GM19351 (cell line): Measurements from ENCODE around the gene LPAR1.

Source experiments
- ATAC-seq: cut with Tn5 transposase; IDR thresholded peaks from one replicate; pipeline ENCODE4 v1.9.1; 2021; ENCODE audit warnings: mild to moderate bottlenecking, moderate library complexity; ENCODE audit not compliant: unreplicated experiment

The LPAR1 gene

DNA sequence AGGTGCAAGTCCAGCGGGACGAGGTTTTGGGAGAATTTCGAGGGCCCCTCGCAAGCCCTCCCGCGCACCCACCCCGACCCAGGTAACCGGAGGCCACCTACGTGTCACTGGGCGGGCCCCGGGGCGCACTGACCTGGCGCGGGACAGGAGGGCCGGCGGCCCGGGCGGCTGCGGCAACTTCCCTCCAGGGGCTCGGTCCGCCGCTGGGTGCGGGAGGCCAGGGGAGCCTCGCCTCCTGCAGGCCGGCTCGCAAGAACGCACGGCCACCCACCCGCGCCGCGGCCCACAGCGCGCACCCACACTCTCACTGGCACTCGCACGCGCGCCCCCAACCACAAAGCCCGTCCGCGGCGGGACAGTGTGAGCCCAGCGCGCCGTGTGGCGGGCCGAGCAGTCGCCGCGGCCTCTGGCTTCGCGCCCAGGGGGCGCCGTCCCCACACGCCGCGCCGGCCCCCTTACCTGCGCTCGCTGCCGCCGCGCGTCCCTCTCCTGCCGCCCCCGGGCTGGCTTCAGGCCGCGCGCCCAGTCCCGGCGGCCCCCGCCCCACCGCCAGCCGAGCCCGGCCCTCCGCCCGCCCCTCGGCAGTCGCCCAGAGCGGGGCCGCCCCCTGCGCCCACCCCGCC is 451 bp downstream of the LPAR1 start:
- ATAC-seq: peak; percentile 68

DNA sequence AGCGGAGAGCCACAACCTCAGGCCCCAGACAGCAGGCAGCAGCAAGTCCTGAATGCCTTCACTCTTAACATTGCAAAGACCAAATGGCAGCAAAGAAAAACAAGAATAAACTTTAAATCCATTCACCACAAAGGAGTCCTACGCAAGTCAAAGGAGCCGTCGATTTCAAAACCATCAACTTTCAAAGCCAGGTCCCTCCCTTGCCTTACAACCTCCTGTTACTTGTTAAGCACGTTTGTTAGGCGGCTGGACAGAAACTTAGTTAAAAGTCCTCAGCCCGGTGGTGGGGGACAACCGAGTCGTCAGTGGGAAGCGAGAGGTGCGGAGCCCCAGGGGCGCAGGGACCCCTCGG is 938 bp downstream of the LPAR1 start:
- no peak for ATAC-seq

DNA sequence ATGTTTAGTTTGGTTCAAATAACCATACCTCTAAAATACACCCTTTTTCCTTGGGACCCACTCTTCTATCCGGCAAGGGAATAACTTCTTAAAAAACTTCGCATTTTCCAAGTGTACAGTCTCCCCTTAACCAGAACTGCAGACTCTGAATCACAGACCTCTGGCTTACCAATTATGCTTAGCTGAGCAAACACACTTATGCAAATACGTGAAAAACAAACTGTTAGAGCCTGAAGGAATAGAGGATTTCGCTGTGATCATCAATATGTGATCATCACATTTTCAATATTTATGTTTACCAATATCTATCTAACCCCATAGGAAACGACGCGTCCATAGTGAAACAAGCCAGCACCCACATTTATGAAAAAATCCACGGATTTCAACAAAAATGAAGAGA is 1.3 kb downstream of the LPAR1 start:
- ATAC-seq: no peak

DNA sequence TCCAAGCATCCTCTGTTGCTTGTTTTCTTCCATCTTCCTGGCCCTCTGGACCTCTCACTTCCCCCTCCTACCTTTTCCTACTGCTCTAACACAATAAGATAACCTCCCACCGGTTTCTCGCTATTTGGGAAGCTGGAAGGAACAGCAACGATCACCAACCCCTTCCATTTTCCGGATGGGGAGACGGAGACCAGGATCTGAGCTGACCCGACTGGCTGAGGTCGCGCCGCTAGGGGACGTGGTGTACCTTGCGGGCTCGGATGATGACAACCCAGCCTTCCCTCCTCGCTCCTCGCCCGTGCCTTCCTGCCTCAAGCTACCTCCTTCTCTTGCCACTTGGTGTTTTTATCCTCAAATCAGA is 1.9 kb downstream of the LPAR1 start:
- no peak for ATAC-seq

DNA sequence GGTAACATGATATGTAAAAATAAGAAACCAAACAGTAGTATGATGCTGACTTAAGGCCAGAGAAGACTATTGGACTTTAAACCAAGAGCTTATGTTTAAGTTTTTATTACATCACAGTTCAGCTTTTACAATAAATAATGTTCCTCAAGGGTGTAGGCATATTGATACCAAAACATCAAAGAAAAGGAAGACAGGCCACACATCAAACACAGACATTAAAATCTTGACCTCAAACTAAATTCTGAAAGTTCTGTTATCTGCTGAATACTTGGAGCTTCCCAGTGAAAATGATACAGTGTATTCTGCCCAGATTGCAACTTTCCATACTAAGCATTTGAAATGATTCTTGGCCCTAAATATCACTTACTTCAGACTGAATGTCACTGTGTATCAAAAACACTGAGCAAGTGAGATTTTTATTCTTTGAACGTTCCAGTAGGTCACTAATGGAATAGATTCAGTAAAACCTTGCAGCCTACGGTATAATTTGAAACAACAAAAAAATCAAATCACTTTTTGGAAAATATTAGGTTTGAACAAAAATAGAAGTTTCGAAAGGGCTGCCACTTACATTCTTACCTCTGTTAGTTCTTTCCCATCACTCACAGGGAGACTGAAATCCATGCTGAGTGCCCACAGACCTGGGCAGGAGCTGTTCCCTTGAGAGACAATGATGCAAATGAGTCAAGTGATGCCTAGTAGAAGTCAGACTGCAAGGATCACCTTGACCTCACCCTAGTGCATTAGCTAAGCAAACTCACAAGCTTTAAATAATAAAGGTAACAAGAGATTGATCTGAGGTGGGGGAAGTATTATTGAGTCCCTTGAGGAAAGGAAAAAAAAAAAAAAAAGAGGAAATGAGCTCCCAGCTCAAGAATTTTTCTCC is 2.5 kb downstream of the LPAR1 start:
- no peak for ATAC-seq

DNA sequence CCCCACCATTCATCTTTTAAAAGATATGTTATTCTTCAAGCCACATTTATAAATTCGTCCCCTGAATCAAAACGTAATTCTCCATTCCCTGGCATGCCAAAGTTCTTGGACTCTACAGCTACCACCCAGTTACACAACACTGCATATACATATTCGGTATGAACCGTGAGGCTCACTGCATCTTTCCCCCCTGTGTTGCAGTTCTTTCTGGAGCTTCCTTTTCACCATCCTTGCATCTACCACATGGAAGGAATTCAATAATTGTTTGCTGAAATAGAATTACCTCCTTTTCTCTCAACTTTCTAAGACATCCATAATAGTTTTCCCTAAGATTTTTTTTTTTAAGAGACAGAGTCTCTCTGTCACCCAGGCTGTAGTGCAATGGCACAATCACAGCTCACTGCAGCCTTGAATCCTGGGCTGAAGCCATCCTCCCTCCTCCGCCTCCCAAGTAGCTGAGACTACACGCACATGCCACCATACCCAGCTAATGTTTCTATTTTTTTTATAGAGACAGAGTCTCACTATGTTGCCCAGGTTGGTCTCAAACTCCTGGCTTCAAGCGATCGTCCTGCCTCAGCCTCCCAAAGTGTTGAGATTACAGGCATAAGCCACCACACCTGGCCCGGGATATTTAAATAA is 3.3 kb downstream of the LPAR1 start:
- no peak for ATAC-seq

DNA sequence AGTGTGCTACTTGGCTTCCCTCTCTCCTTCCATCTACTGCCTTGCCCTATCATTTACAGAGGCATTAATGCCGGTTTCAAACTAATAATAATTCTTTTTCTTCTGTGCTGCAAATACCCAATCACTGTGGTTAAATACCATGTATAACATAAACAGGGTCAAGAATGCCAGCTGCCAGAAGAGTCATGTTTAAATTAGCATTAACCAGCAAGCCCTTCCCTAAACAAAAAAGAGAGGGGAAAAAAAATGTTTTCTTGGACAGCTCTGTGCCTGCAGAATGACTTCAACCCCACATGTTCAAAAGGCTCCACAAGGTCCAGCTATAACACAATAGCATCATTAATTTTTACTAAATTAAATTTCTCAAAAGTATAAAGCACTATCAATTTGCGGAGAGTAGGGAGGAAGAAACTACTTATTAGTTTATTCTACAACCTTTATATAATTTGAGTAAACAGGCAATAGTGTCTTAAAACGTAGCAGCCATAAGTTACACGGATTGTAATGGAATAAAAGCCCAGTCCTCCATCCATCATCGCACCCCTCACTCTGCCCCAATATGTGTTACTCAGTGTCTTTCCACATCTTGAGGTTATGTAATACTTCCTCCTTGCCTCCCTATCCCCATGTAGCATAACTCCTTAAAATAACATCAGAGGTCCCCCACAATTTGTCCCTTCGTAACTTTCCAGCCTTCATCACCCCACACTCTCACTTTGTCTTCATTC is 3.9 kb downstream of the LPAR1 start:
- no peak for ATAC-seq

DNA sequence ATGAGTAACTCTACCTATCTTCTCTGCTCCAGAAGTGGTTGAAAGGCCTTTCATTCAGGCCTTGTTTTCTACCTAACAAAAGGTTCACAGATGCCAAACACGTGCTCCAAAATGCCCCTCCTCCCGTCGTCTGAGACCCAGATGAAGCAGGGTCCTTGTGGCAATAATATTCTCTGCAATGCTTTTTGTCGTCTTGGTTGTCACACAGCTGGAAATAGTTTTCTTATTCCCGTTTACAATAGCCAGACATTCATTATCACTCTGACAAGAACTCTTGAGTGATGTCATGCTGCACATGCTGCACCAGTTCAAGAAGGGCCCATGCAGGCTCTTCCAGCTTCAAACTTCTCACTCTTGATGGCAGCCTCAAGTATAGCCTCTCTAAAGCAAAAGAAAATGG is 7.8 kb downstream of the LPAR1 start:
- ATAC-seq: no peak

DNA sequence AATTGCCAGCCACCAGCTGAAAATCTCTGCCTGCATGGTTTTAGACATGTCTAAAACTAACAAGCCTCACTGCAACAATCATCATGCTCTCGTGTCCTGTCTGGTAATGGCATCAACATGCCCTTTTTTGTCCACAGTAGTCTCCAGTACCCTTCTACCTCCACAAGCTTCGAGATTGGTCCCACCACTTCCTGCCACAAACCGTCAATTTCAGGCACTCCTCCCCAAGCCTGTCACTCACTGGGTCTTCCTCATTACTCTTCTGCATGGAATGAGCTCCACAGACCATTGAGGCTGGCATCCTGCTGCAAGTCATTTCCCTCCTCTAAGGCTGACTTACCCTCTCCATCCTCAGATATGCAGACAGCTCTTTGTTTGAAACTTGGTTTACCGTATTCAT is 9.0 kb downstream of the LPAR1 start:
- ATAC-seq: no peak

DNA sequence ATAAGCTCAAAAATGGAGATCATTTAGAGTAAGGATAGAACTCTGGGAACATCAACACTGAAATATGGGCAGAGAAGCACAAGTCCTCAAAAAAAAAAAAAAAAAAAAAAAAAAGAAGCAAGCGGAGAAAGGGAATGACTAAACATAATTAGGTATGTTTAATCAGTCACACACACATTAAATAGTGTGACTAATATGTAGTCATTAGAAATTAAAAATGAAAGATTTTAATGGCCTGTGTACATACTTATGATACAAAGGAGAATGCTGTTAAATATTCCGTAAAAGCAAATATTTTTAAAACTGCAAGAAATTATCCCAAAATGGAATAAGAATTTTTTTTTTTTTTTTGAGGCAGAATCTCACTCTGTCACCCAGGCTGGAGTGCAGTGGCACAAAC is 10.5 kb downstream of the LPAR1 start:
- no peak for ATAC-seq

DNA sequence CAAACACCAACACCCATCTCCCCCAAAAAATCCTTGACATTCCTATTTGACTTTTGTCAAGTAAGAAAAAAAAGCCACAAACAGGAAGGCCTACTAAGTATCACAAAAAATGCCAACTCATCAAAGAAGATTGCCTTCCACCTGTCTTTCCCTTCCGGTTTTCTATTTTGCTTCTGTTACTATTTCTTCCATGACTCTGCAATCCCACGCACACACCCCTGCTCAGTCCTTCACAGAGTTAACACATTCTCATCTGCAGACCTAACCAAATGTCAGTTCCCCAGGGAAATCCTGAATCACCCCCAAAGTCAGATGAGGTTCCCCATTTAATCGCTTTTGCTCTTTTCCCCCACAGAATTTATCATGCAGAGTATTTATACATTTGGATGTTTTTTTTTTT is 15.1 kb downstream of the LPAR1 start:
- no peak for ATAC-seq

DNA sequence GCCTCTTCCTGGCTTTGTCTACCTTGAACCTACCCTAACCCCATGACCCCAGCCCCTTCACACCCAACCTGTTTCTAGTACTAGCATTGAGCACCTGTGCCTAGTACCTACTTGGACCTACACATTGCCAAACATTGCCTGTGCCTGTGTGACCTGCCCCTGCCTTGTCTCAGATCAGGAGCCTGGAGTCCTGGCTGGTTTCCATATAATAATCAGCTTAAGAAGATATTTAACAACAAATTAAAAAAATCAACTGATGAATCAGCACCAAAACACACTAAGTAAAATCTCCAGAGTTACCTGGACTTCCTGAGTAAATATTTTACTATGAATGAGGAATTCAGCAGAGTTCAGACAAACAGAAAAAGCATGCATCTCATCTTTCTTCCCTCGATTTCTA is 17.7 kb downstream of the LPAR1 start:
- ATAC-seq: no peak

DNA sequence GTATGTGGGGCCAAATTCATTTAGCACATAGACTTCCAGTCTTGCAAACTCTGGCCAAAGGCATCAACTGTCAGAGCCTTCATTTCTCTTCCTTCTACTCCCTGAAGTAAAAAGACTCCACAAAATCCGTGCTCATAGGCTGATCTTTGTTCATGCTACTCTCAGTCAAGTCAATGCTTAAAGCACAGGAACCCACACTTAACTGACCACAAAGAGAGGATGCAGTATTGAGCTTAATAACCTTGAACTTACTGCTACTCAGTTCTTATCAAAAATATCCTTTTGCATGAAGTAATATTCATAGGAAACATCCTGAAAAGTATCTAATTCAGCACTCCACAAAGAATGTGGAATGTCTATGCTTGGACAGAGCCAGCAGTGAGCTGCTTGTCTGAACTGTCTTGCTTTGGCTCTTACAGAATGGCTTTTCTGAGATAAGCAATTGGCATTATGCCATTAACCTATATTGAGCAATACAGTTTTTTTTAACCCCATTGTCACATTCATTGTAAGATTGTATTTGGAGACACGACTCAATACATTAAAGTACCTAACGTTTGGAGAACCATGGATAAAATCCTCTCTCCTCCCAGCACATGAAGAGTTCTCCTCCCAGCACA is 21.7 kb downstream of the LPAR1 start:
- no peak for ATAC-seq

DNA sequence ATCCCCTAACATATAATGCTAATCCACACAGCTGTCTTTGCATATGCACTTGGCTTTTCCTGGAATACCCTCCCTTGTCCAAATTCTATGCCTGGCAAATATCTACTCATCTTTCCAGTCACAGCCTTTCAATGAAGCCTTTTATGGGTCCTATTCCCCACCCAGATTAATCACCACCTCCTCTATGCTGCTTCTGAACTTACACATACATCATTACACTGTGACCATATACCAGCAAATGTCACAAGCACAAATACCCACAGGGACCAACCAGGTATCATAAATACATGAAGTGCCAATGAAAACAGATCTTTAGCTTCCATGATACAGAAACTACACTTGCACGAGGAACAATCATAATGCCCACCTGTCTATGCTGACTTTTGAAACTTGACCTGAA is 22.3 kb downstream of the LPAR1 start:
- no peak for ATAC-seq

DNA sequence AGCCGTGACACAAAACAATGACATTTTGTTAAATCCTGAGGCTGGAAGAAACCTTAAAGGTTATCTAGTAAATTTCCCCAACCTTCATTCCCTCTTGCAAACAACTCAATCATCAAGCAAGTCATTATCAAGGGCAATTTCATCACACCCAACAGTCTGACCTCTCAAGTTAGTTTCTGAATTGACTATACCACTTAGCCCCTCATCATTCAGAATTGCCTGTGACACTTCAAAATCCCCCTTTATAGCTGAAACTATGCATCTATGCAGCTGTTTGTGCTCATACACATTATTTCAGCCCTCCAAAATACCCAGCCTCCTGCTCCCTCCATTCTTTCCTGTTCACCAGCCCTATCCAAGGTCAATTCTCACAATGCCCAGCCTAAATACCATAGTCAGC is 24.6 kb downstream of the LPAR1 start:
- no peak for ATAC-seq

DNA sequence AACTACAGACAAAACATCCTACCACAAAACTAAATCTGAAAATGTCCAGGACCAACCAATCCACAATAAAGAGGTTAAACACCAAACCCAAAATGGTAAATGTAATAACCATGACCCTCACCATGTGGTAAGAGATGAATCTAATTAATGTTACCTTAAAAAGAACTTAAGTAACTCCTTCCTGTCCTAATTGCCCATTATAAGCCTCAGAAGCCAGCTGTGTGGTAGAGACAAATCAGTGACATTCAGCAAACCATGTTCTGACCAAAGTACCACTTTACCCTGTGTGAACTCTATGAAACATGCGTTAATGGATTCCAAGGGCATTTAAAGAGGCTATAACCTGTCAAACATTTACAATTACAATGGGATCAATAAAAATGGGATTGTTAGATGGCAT is 25.0 kb downstream of the LPAR1 start:
- no peak for ATAC-seq

DNA sequence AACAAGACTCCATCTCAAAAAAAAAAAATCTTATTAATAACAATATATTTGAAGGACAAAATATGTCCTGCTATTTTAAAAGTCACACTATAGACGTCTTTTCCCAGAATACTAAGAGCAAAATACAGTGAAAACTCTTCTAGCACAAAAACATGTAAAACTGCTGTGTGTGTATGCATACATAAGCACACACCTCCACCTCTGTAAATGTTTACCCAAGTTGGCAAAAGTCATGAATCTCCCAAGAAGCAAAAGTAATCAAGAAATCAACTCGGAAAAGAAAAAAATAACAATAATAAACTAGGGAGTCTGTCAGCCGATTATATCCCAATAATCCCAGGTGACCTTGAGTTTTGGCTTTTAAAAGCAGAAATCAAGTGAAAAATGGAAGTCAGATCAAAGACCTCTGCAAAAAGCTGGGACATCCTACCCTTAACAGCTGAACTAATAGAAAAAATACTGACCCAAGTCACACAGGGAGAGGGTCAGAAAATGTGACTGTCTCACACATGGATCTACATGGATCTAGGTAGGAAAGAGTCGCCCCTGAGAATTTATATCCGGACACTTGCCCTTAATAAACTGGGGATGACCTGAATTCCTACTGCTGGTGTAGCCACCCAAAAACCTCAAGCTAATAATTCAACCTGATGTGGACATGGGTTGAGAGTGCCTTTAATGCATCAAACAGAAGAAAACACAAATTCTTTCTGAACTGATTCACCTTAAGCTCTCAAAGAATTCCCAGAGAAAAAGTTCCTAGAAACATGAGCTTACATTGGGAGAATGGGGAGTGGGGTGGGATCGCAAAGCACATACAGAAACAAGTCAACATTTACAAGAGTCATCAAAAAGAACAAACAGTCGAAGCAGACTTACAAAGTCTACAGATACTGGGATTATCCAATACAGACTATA is 29.9 kb downstream of the LPAR1 start:
- ATAC-seq: no peak

DNA sequence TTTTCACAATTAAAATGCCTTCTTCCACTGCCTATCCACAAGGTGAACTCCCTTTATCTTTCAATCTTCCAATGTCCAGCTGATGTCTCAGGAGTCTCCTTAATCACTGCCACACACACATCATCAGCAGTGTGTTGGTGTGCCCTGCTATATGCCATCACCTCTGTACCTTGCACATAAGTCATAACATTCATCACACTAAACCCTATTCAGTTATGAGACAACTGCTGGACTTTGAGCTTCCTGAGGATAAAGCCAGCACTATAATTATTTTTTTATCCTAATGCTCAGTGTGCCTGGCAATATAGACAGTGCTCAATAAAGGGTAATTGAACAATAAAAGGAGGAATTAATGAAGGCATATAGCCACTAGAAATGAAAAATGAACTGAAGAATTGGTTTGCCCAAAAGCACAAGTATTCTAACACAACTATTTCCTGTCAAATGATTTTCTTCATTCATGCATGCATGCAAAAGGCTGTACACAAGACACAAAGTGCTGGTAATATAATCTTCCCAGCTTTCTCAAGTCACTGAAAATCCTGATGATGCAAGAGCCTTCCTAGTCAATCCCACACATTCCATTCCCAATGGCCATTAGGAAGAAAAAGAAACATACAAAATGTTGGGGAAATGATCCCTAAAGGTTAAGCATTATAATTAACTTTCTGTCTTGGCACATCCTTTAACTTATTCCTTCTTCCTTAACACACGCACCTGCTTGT is 32.4 kb downstream of the LPAR1 start:
- no peak for ATAC-seq

DNA sequence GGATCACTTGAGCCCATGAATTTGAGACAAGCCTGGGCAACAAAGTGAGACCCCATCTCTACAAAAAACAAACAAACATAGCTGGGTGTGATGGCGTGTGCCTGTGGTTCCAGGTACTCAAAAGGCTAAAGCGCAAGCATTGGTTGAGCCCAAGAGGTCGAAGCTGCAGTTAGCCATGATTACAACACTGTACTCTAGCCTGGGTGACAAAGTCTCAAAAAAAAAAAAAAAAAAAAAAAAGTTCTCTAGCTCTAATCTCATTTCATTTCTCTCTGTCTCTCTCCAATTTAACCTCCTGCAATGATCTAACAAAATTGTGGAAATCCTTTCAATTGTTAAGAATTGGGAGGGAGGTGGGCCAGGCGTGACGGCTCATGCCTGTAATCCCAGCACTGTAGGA is 33.3 kb downstream of the LPAR1 start:
- ATAC-seq: no peak

DNA sequence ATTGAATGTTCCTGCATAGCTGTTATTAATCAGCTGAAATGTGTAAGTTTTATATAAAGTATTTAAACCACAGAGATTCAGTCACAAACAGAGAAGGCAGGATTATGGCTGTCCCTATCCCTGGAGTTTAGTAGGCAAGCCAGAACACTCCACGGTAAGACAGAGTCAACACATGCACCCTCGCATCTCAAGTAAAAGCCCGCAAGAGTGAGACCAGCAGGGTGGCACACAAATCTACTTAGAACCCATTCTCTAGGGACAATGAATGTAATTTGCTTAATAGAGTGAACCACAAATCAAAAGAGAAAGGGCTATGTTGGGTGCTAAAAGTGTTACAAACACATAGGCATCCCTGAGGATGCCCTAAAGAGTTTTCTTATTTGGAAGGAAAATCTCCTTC is 35.1 kb downstream of the LPAR1 start:
- ATAC-seq: no peak
